ENCODE measurements around the gene CTTN.

CTTN gene

GRCh38 chr11:70473873-70474690 lies 75.8 kb downstream of the CTTN start:
- no peak for DNase-seq (ENCODE audit: low spot score)
- no peak for FAIRE-seq

GRCh38 chr11:70474710-70475109 lies 76.4 kb downstream of the CTTN start:
- no peak for FAIRE-seq
- no peak for DNase-seq (ENCODE audit: low spot score)

- FAIRE-seq (no peak), DNase-seq (ENCODE audit: low spot score) (no peak)
Measured at GRCh38 chr11:70476669-70477068, 78.3 kb downstream of the CTTN start.

GRCh38 chr11:70477176-70477575 lies 78.8 kb downstream of the CTTN start:
- FAIRE-seq (no peak), DNase-seq (ENCODE audit: low spot score) (no peak)

- no peak for DNase-seq (ENCODE audit: low spot score)
- FAIRE-seq: no peak
Measured at GRCh38 chr11:70477609-70478008, 79.3 kb downstream of the CTTN start.

- DNase-seq (ENCODE audit: low spot score) (no peak), FAIRE-seq (no peak)
Measured at GRCh38 chr11:70478166-70478890, 80.0 kb downstream of the CTTN start.

GRCh38 chr11:70480711-70481110 lies 82.4 kb downstream of the CTTN start:
- FAIRE-seq (no peak), DNase-seq (ENCODE audit: low spot score) (no peak)

GRCh38 chr11:70481625-70482528 lies 83.5 kb downstream of the CTTN start:
- FAIRE-seq (no peak), DNase-seq (ENCODE audit: low spot score) (no peak)

GRCh38 chr11:70482529-70482917 lies 84.2 kb downstream of the CTTN start:
- no peak for DNase-seq (ENCODE audit: low spot score)
- FAIRE-seq: no peak

GRCh38 chr11:70483077-70483861 lies 84.9 kb downstream of the CTTN start:
- DNase-seq (ENCODE audit: low spot score) (peak; percentile 19), FAIRE-seq (no peak)

- DNase-seq (ENCODE audit: low spot score) (no peak), FAIRE-seq (no peak)
Measured at GRCh38 chr11:70483917-70484316, 85.6 kb downstream of the CTTN start.

GRCh38 chr11:70485326-70486025 lies 87.1 kb downstream of the CTTN start:
- DNase-seq (ENCODE audit: low spot score) (no peak), FAIRE-seq (no peak)

- no peak for DNase-seq (ENCODE audit: low spot score)
- no peak for FAIRE-seq
Measured at GRCh38 chr11:70486026-70486415, 87.7 kb downstream of the CTTN start.

All from urothelium cell line (cell line).